AG09309 (cell line): ENCODE measurements around the gene TBX2.

Source experiments
- DNase-seq: peaks from one replicate; pipeline ENCODE4 v3.0.0-alpha.2; 2010; ENCODE audit warnings: low read depth
- H3K4me3 ChIP-seq: 2 replicates; pipeline ENCODE4 v1.5.1; 2011; ENCODE audit warnings: mild to moderate bottlenecking, low read depth, low read length, moderate library complexity; ENCODE audit not compliant: control insufficient read depth
- CTCF ChIP-seq: IDR thresholded peaks from 2 replicates; pipeline ENCODE4 v1.5.1; 2011; ENCODE audit warnings: mild to moderate bottlenecking, low read depth, low read length, inconsistent platforms; ENCODE audit not compliant: insufficient read depth, control insufficient read depth; ENCODE audit errors: missing control alignments

Gene TBX2

GRCh38 chr17:61379457-61380216 is 20.0 kb upstream of the TBX2 start:
- DNase-seq, result no peak
- H3K4me3 ChIP-seq, result no peak overlapping the region
- TF ChIP-seq CTCF, result no peak

- no peak for TF ChIP-seq CTCF
- no peak for DNase-seq
Measured at GRCh38 chr17:61380217-61380835, 19.3 kb upstream of the TBX2 start.

GRCh38 chr17:61380836-61381525 is 18.7 kb upstream of the TBX2 start:
- TF ChIP-seq CTCF, result no peak
- H3K4me3 ChIP-seq, result no peak overlapping the region
- DNase-seq, result no peak

More at GRCh38 chr17:61380217-61380835, 19.3 kb upstream of the TBX2 start:
- H3K4me3 ChIP-seq, result no peak overlapping the region

GRCh38 chr17:61381537-61381936 is 18.1 kb upstream of the TBX2 start:
- TF ChIP-seq CTCF, result no peak
- H3K4me3 ChIP-seq, result no peak overlapping the region
- DNase-seq, result no peak

GRCh38 chr17:61382796-61383688 is 16.6 kb upstream of the TBX2 start:
- no peak for TF ChIP-seq CTCF
- DNase-seq, result no peak
- no peak overlapping the region for H3K4me3 ChIP-seq

- no peak for TF ChIP-seq CTCF
- no peak overlapping the region for H3K4me3 ChIP-seq
- peak; percentile 45 for DNase-seq
Measured at GRCh38 chr17:61383689-61384201, 15.9 kb upstream of the TBX2 start.
